ENCODE data around the gene TNFRSF1B.
A peak's percentile ranks its signal among the peaks of the same experiment; 100 is the strongest.

TNFRSF1B gene

GRCh38 chr1:12244078-12244477, 77.3 kb downstream of the TNFRSF1B start:
- TF ChIP-seq SP1 (IDR thresholded peaks at IDR 0.05) = no peak
- no peak for TF ChIP-seq NFRKB (IDR thresholded peaks at IDR 0.05)
- no peak for TF ChIP-seq ARNT (IDR thresholded peaks at IDR 0.05)
- TF ChIP-seq FOXA1 (IDR thresholded peaks at IDR 0.05) = no peak
- TF ChIP-seq, protein P1, sequence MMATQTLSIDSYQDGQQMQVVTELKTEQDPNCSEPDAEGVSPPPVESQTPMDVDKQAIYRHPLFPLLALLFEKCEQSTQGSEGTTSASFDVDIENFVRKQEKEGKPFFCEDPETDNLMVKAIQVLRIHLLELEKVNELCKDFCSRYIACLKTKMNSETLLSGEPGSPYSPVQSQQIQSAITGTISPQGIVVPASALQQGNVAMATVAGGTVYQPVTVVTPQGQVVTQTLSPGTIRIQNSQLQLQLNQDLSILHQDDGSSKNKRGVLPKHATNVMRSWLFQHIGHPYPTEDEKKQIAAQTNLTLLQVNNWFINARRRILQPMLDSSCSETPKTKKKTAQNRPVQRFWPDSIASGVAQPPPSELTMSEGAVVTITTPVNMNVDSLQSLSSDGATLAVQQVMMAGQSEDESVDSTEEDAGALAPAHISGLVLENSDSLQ (IDR thresholded peaks at IDR 0.05) = no peak
- no peak for TF ChIP-seq FOXM1 (IDR thresholded peaks at IDR 0.05; ENCODE audit: borderline replicate concordance)
- TF ChIP-seq ZNF384 (IDR thresholded peaks at IDR 0.05) = no peak
- TF ChIP-seq TARDBP (IDR thresholded peaks at IDR 0.05) = no peak
- no peak for TF ChIP-seq BHLHE40 (IDR thresholded peaks at IDR 0.05; ENCODE audit: borderline replicate concordance)
- TF ChIP-seq ELF4 (IDR thresholded peaks at IDR 0.05) = no peak
- ChIA-PET POLR2A (no interaction called here), CTCF (interaction anchor here (0.6 kb wide), 1 partner anchor 138 kb away, joined by 4 read pairs; no protein-coding TSS in a partner anchor)
- peak; percentile 37 for DNase-seq (ENCODE audit: extremely low spot score)

- ChIA-PET CTCF (interaction anchor here (0.6 kb wide), 1 partner anchor 138 kb away, joined by 4 read pairs; no protein-coding TSS in a partner anchor), POLR2A (no interaction called here)
- DNase-seq (ENCODE audit: extremely low spot score) = no peak
- TF ChIP-seq L3MBTL2 (conservative IDR thresholded peaks at IDR 0.05) = no peak
These were observed 77.8 kb downstream of the TNFRSF1B start for GRCh38 chr1:12244585-12244984.

- ChIA-PET CTCF (no interaction called here), POLR2A (no interaction called here)
- TF ChIP-seq CTBP1 (IDR thresholded peaks at IDR 0.05; ENCODE audit: borderline replicate concordance) (no peak), L3MBTL2 (conservative IDR thresholded peaks at IDR 0.05) (no peak), TARDBP (IDR thresholded peaks at IDR 0.05) (no peak), FOXK2 (IDR thresholded peaks at IDR 0.05) (no peak), SUZ12 (IDR thresholded peaks at IDR 0.05) (no peak), FOXA1 (IDR thresholded peaks at IDR 0.05) (no peak), ARNT (IDR thresholded peaks at IDR 0.05) (no peak), NFRKB (IDR thresholded peaks at IDR 0.05) (no peak), ZNF384 (IDR thresholded peaks at IDR 0.05) (no peak), HDGF (IDR thresholded peaks at IDR 0.05; ENCODE audit: borderline replicate concordance) (no peak), ELF4 (IDR thresholded peaks at IDR 0.05) (no peak), FOXM1 (IDR thresholded peaks at IDR 0.05; ENCODE audit: borderline replicate concordance) (no peak), SP1 (IDR thresholded peaks at IDR 0.05) (no peak), BHLHE40 (IDR thresholded peaks at IDR 0.05; ENCODE audit: borderline replicate concordance) (no peak), LEF1 (IDR thresholded peaks at IDR 0.05; ENCODE audit: borderline replicate concordance) (no peak)
- TF ChIP-seq, protein P1 (IDR thresholded peaks at IDR 0.05) = no peak
- DNase-seq (ENCODE audit: extremely low spot score) = no peak
These were observed 78.3 kb downstream of the TNFRSF1B start for GRCh38 chr1:12245116-12245515.

DNA sequence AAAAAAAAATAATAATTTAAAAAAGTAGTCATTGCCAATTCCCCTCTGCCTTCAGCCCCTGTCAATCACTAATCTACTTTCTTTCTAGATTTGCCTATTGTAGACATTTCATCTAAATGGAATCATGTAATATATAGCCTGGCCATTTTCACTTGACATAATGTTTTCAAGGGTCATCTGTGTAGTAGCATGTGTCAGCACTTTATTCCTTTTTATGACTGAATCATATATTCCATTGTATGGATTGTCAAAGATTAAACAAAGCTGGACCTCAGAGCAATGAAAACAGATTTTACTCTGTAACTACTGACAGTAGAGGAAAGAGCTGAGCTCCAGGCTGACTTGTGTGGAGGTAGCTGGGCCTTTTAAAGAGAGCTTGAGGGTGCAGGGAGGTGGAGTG, 78.9 kb downstream of the TNFRSF1B start:
- no peak for DNase-seq (ENCODE audit: extremely low spot score)
- ChIA-PET POLR2A (no interaction called here), CTCF (no interaction called here)
- TF ChIP-seq ARNT (IDR thresholded peaks at IDR 0.05) (no peak), BHLHE40 (IDR thresholded peaks at IDR 0.05; ENCODE audit: borderline replicate concordance) (no peak)

DNA sequence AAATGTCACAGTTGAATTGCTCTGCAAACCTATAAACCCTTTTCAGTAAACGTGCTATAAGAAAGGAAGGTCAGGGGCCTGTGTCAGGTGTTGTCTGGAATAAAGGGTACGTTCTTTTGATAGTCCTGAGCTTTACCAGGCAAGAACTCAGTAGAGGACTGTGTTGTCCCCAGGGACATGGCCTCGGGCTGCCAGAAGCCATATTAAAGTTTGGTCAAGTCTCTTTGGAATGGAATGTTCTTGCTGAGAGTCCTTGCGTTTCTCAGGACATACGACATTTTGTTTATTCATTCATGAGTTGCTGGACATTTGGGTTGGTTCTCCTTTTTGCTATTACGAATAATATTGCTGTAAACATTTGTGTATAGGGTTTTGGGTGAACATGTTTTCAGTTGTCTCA, 79.8 kb downstream of the TNFRSF1B start:
- no peak for DNase-seq (ENCODE audit: extremely low spot score)
- ChIA-PET CTCF (no interaction called here), POLR2A (no interaction called here)
- TF ChIP-seq NFRKB (IDR thresholded peaks at IDR 0.05) (no peak), FOXA1 (IDR thresholded peaks at IDR 0.05) (no peak), BHLHE40 (IDR thresholded peaks at IDR 0.05; ENCODE audit: borderline replicate concordance) (no peak), ARNT (IDR thresholded peaks at IDR 0.05) (no peak), FOXM1 (IDR thresholded peaks at IDR 0.05; ENCODE audit: borderline replicate concordance) (no peak)

- ChIA-PET POLR2A (no interaction called here), CTCF (no interaction called here)
- TF ChIP-seq SP1 (IDR thresholded peaks at IDR 0.05) (no peak), HDGF (IDR thresholded peaks at IDR 0.05; ENCODE audit: borderline replicate concordance) (no peak), NFRKB (IDR thresholded peaks at IDR 0.05) (no peak), ARNT (IDR thresholded peaks at IDR 0.05) (no peak), BHLHE40 (IDR thresholded peaks at IDR 0.05; ENCODE audit: borderline replicate concordance) (no peak), FOXM1 (IDR thresholded peaks at IDR 0.05; ENCODE audit: borderline replicate concordance) (no peak)
- TF ChIP-seq, protein P1 (IDR thresholded peaks at IDR 0.05) = no peak
- DNase-seq (ENCODE audit: extremely low spot score) = no peak
These were observed 82.4 kb downstream of the TNFRSF1B start for GRCh38 chr1:12249181-12249580.

DNA sequence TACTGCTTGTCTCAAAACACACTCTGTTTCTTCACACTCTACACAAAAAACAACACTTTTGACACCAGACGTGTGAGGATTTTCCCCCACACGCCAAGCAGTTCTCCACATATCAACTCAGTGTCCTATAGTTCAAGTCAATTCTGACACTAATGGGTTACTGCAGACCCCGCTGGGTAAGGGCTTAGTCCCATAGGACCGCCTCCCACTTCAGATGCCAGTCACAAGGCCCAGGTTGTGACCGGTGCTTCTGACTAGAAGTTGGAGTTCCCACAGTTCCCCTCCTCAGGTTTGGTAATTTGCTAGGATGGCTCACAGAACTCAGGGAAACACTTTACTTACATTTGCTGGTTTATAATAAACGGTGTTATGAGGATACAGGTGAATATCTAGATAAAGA, 83.0 kb downstream of the TNFRSF1B start:
- POLR2A ChIA-PET = no interaction called here
- CTCF ChIA-PET = no interaction called here
- no peak for DNase-seq (ENCODE audit: extremely low spot score)
- TF ChIP-seq BHLHE40 (IDR thresholded peaks at IDR 0.05; ENCODE audit: borderline replicate concordance) (no peak), HDGF (IDR thresholded peaks at IDR 0.05; ENCODE audit: borderline replicate concordance) (no peak), TARDBP (IDR thresholded peaks at IDR 0.05) (no peak), NFRKB (IDR thresholded peaks at IDR 0.05) (no peak), FOXM1 (IDR thresholded peaks at IDR 0.05; ENCODE audit: borderline replicate concordance) (no peak), CTBP1 (IDR thresholded peaks at IDR 0.05; ENCODE audit: borderline replicate concordance) (no peak), SP1 (IDR thresholded peaks at IDR 0.05) (no peak), LEF1 (IDR thresholded peaks at IDR 0.05; ENCODE audit: borderline replicate concordance) (no peak), ARNT (IDR thresholded peaks at IDR 0.05) (no peak), SUZ12 (IDR thresholded peaks at IDR 0.05) (no peak), FOXK2 (IDR thresholded peaks at IDR 0.05) (no peak), L3MBTL2 (conservative IDR thresholded peaks at IDR 0.05) (no peak), FOXA1 (IDR thresholded peaks at IDR 0.05) (no peak), ELF4 (IDR thresholded peaks at IDR 0.05) (no peak), ZNF384 (IDR thresholded peaks at IDR 0.05) (no peak)
- TF ChIP-seq, protein P1 (IDR thresholded peaks at IDR 0.05) = no peak
